ENCODE results near the gene APOO.
"Not testable (repeated sequence)": the region's sequence is repeated elsewhere in the genome, so short reads cannot be mapped to it uniquely, and the experiment has no call there.

Gene APOO

DNA sequence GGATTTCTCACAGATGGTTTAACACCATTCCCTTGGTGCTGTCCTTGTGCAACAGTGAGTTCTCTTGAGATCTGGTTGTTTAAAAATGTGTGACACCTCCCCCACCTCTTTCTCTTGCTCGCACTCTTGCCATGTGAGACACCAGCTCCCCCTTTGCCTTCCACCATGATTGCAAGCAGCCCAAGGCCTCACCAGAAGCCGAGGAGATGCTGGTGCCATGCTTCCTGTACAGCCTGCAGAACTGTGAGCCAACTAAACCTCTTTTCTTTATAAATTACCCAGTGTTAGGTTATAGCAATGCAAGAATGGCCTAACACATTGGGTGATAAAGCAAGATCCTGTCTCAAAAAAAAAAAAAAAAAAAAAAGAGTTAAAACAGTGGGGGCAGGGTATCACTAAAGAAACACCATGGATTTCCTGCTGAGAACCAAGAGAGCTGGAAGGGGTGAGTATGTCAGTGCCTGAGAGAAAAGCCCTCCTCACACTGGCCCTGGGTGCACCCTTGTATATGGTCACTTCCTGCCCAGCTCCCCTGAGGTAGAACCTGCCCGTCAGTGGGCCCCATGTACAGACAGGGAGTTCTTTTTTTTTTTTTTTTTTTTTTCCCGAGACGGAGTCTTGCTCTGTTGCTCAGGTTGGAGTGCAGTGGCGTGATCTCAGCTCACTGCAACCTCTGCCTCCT, 46.4 kb downstream of the APOO start:
- no peaks in the 10 kb centered on the region for H3K4me1 ChIP-seq (ENCODE audit: control insufficient read depth, insufficient read depth, low read length, unreplicated experiment)
- no peak overlapping the region for H3K27ac ChIP-seq (ENCODE audit: low read depth, low read length)
- no peak overlapping the region for H3K4me3 ChIP-seq (ENCODE audit: low read depth, low read length)
- H3K27me3 ChIP-seq (ENCODE audit: insufficient read depth, low read length), result no peaks in the 10 kb centered on the region
- no peaks in the 10 kb centered on the region for H3K79me2 ChIP-seq (ENCODE audit: control insufficient read depth, insufficient read depth, low read length, unreplicated experiment)
- H3K36me3 ChIP-seq (ENCODE audit: insufficient read depth, low read length), result peaks cover 4% of the 10 kb centered on the region; the same call in 1 of the 2 replicates
- H2AFZ ChIP-seq (ENCODE audit: low read length, unreplicated experiment), result no peak overlapping the region

DNA sequence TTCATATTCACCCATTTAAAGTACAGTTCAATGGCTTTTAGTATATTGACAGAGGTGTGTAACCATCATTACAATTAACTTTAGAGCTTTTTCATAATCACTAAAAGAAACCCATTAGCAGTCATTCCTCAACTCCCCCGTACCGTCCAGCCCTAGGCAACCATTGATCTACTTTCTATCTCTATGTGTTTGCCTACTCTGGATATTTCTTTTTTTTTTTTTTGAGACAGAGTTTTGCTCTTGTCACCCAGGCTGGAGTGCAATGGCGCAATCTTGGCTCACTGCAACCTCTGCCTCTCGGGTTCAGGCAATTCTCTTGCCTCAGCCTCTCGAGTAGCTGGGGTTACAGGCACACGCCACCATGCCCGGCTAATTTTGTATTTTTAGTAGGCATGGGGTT, 48.5 kb downstream of the APOO start:
- not testable (repeated sequence) for H3K4me3 ChIP-seq (ENCODE audit: low read depth, low read length); H3K4me1 ChIP-seq (ENCODE audit: control insufficient read depth, insufficient read depth, low read length, unreplicated experiment); H3K27ac ChIP-seq (ENCODE audit: low read depth, low read length); H2AFZ ChIP-seq (ENCODE audit: low read length, unreplicated experiment); H3K79me2 ChIP-seq (ENCODE audit: control insufficient read depth, insufficient read depth, low read length, unreplicated experiment); H3K27me3 ChIP-seq (ENCODE audit: insufficient read depth, low read length); H3K36me3 ChIP-seq (ENCODE audit: insufficient read depth, low read length)

DNA sequence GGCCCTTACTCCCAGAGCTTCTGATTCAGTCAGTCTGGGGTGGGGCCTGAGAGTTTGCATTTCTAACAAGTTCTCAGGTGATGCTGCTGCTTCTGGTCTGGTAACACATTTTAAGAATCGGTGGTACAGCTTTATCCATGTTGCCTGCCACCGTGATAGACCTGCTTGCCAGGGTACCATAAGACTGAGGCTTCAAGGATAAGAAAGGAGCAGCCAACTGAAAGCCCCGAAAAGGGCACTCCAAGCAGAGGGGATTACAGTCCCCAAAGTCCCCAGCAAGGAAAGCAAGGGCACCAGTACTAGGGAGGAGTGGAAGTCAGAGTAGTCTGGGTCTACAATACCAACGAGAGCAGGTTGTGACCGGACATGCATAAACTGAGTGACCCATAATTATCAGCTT, 49.8 kb downstream of the APOO start:
- H3K27ac ChIP-seq (ENCODE audit: low read depth, low read length), result no peak overlapping the region
- H3K79me2 ChIP-seq (ENCODE audit: control insufficient read depth, insufficient read depth, low read length, unreplicated experiment), result no peaks in the 10 kb centered on the region
- no peak overlapping the region for H3K4me3 ChIP-seq (ENCODE audit: low read depth, low read length)
- no peak overlapping the region for H2AFZ ChIP-seq (ENCODE audit: low read length, unreplicated experiment)
- no peaks in the 10 kb centered on the region; the same call in 1 of the 2 replicates for H3K36me3 ChIP-seq (ENCODE audit: insufficient read depth, low read length)
- no peaks in the 10 kb centered on the region for H3K4me1 ChIP-seq (ENCODE audit: control insufficient read depth, insufficient read depth, low read length, unreplicated experiment)
- no peaks in the 10 kb centered on the region for H3K27me3 ChIP-seq (ENCODE audit: insufficient read depth, low read length)

DNA sequence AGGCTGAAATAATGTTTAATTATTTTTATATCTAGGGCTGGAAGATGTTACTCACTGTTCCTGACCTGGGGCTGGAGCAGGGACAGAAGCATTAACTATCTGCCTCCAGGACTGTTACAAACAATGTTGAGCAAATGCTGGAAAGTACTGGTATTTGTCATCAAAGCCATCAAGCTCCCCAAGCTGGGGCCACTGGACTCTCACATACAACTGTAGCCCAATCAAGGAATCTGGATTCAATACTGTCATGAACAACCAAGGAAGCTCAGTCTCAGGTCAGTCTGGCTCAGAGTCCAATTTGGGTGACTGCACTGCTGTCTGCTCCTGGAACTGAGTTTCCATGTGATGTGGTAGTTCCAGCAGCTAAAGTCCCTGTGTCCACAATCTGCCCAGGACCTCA, 50.4 kb downstream of the APOO start:
- Histone ChIP-seq H3K4me1 (ENCODE audit: control insufficient read depth, insufficient read depth, low read length, unreplicated experiment) (no peaks in the 10 kb centered on the region), H3K27ac (ENCODE audit: low read depth, low read length) (no peak overlapping the region), H2AFZ (ENCODE audit: low read length, unreplicated experiment) (no peak overlapping the region), H3K36me3 (ENCODE audit: insufficient read depth, low read length) (no peaks in the 10 kb centered on the region; the same call in 1 of the 2 replicates), H3K27me3 (ENCODE audit: insufficient read depth, low read length) (no peaks in the 10 kb centered on the region), H3K79me2 (ENCODE audit: control insufficient read depth, insufficient read depth, low read length, unreplicated experiment) (no peaks in the 10 kb centered on the region), H3K4me3 (ENCODE audit: low read depth, low read length) (no peak overlapping the region)

DNA sequence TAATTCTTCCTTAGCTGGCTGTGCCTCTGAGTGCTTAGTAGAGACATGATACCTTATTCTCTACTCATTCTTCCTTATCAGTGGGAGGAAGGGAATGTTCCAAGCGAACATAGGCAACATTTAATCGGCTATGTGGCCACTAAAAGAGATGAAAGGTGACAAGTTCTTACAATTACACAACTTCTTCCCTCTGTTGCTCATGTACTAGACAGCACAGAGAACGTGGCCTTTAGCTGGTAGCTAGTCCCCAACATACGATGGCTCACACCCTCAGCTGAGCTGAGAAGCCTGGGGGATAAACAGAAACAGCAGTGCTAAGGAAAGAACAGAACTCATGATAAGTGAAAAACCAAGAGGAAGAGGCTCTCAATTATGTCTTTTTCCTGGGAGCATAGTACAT, 52.2 kb downstream of the APOO start:
- Histone ChIP-seq H3K79me2 (ENCODE audit: control insufficient read depth, insufficient read depth, low read length, unreplicated experiment) (no peaks in the 10 kb centered on the region), H3K27me3 (ENCODE audit: insufficient read depth, low read length) (no peaks in the 10 kb centered on the region), H3K36me3 (ENCODE audit: insufficient read depth, low read length) (no peaks in the 10 kb centered on the region; the same call in 1 of the 2 replicates), H3K4me1 (ENCODE audit: control insufficient read depth, insufficient read depth, low read length, unreplicated experiment) (no peaks in the 10 kb centered on the region), H2AFZ (ENCODE audit: low read length, unreplicated experiment) (no peak overlapping the region), H3K4me3 (ENCODE audit: low read depth, low read length) (no peak overlapping the region), H3K27ac (ENCODE audit: low read depth, low read length) (no peak overlapping the region)

DNA sequence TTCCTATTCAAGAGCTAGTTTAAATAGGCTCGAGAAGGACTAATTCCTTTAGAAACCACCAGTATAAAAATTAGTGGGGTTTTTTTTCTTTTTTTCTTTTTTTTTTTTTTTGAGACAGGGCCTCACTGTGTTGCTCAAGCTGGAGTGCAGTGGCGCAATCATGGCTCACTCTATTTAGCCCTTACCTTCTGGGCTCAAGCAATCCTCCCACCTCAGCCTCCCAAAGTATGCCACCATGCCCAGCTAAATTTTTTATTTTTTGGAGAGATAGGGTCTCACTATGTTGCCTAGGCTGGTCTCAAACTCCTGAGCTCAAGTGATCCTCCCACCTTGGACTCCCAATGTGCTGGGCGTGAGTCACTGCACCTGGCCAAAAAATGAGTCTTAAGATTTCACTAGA, 52.8 kb downstream of the APOO start:
- no peaks in the 10 kb centered on the region for H3K79me2 ChIP-seq (ENCODE audit: control insufficient read depth, insufficient read depth, low read length, unreplicated experiment)
- no peaks in the 10 kb centered on the region for H3K4me1 ChIP-seq (ENCODE audit: control insufficient read depth, insufficient read depth, low read length, unreplicated experiment)
- H3K4me3 ChIP-seq (ENCODE audit: low read depth, low read length), result no peak overlapping the region
- no peak overlapping the region for H2AFZ ChIP-seq (ENCODE audit: low read length, unreplicated experiment)
- no peaks in the 10 kb centered on the region for H3K27me3 ChIP-seq (ENCODE audit: insufficient read depth, low read length)
- peaks cover under 1% of the 10 kb centered on the region; the same call in 1 of the 2 replicates for H3K36me3 ChIP-seq (ENCODE audit: insufficient read depth, low read length)
- no peak overlapping the region for H3K27ac ChIP-seq (ENCODE audit: low read depth, low read length)

DNA sequence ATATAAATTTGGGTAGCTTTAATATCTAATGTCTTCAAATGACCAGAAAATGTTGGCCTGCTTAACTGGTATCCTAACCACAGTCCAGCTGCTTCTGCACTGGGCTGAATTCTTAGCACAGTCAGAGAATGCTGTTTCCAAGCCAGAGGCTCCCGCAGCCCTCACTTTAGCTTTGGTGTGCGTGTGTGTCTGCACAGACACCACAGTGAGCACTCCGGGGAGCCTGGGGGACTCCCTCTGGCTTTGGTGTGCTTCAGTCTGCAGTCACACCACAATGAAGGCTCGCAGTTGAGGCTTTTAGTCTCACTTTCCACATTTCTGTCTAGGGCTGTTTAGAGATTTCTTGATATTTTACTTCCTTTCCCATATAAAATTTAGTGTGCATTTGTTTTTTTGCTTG, 53.6 kb downstream of the APOO start:
- H3K27me3 ChIP-seq (ENCODE audit: insufficient read depth, low read length), result no peaks in the 10 kb centered on the region
- no peaks in the 10 kb centered on the region for H3K4me1 ChIP-seq (ENCODE audit: control insufficient read depth, insufficient read depth, low read length, unreplicated experiment)
- no peak overlapping the region for H3K4me3 ChIP-seq (ENCODE audit: low read depth, low read length)
- H3K36me3 ChIP-seq (ENCODE audit: insufficient read depth, low read length), result peaks cover 3% of the 10 kb centered on the region; the same call in 1 of the 2 replicates
- no peak overlapping the region for H3K27ac ChIP-seq (ENCODE audit: low read depth, low read length)
- no peaks in the 10 kb centered on the region for H3K79me2 ChIP-seq (ENCODE audit: control insufficient read depth, insufficient read depth, low read length, unreplicated experiment)
- H2AFZ ChIP-seq (ENCODE audit: low read length, unreplicated experiment), result no peak overlapping the region

DNA sequence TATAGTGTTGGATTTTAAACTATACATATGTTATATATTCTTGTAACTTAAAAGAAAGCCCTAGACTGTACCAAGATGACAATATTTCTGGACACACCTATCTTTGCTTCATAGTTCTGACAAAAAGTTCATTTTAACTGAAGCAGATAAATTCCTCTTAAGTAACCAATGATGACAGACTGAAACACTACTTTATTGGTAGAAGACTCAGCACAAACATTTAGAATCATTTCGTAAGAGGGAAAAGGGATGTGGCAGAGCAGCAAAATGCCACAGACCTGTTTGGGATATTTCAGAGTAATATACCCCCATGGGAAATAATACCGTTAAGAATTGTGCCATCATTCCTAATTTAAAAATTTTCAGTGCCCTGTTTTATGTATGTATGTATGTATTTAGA, 56.2 kb downstream of the APOO start:
- Histone ChIP-seq H2AFZ (ENCODE audit: low read length, unreplicated experiment) (no peak overlapping the region), H3K27ac (ENCODE audit: low read depth, low read length) (no peak overlapping the region), H3K27me3 (ENCODE audit: insufficient read depth, low read length) (no peaks in the 10 kb centered on the region), H3K36me3 (ENCODE audit: insufficient read depth, low read length) (0 out of 2 replicates have a peak, but pooled peaks cover 3% of the 10 kb centered on the region), H3K79me2 (ENCODE audit: control insufficient read depth, insufficient read depth, low read length, unreplicated experiment) (no peaks in the 10 kb centered on the region), H3K4me1 (ENCODE audit: control insufficient read depth, insufficient read depth, low read length, unreplicated experiment) (no peaks in the 10 kb centered on the region), H3K4me3 (ENCODE audit: low read depth, low read length) (no peak overlapping the region)

DNA sequence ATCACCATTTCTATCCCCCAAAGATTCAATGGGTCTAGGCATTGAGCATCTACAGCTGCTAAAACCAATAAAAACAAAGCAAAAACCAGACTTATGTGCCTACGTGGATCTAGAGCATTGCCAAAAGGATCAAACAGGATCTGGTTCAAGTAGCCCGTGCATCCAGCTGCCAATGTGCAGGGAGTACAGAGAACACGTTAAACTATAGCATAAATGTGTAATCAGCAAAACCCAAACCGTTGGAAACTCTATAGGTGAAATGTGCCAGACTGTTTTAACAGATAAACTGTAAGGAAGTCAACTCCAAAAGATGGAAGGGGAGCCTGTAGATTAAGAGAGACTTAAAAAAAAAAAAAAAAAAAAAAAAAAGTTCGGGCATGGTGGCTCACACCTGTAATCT, 58.5 kb downstream of the APOO start:
- H3K4me1 ChIP-seq (ENCODE audit: control insufficient read depth, insufficient read depth, low read length, unreplicated experiment), result no peaks in the 10 kb centered on the region
- H2AFZ ChIP-seq (ENCODE audit: low read length, unreplicated experiment), result no peak overlapping the region
- H3K27ac ChIP-seq (ENCODE audit: low read depth, low read length), result no peak overlapping the region
- H3K4me3 ChIP-seq (ENCODE audit: low read depth, low read length), result no peak overlapping the region
- no peaks in the 10 kb centered on the region for H3K27me3 ChIP-seq (ENCODE audit: insufficient read depth, low read length)
- H3K36me3 ChIP-seq (ENCODE audit: insufficient read depth, low read length), result 0 out of 2 replicates have a peak, but pooled peaks cover 3% of the 10 kb centered on the region
- no peaks in the 10 kb centered on the region for H3K79me2 ChIP-seq (ENCODE audit: control insufficient read depth, insufficient read depth, low read length, unreplicated experiment)

DNA sequence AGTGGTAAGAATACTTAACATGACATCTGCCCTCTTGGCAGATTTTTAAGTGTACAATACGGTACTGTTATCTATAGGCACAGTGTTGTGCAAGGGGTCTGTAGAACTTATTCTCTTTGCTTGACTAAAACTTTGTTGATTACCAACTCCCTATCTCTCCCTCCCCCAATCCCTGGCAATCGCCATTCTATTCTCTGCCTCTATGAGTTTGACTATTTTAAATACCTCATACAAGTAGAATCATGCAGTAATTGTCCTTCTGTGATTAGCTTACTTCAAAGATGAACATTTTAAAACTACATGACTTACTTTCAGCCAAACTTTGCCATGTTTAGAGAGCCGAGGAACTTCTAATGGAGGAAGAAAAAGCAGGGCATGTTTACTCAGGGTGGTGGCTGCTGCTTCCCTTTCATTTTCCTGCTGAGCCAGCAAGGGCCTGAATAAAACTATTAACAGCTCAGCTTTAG, 62.4 kb downstream of the APOO start:
- no peak overlapping the region for H3K4me3 ChIP-seq (ENCODE audit: low read depth, low read length)
- H3K36me3 ChIP-seq (ENCODE audit: insufficient read depth, low read length), result 0 out of 2 replicates have a peak, but pooled peaks cover 3% of the 10 kb centered on the region
- H3K27ac ChIP-seq (ENCODE audit: low read depth, low read length), result no peak overlapping the region
- H2AFZ ChIP-seq (ENCODE audit: low read length, unreplicated experiment), result no peak overlapping the region
- H3K27me3 ChIP-seq (ENCODE audit: insufficient read depth, low read length), result no peaks in the 10 kb centered on the region
- H3K79me2 ChIP-seq (ENCODE audit: control insufficient read depth, insufficient read depth, low read length, unreplicated experiment), result no peaks in the 10 kb centered on the region
- no peaks in the 10 kb centered on the region for H3K4me1 ChIP-seq (ENCODE audit: control insufficient read depth, insufficient read depth, low read length, unreplicated experiment)

DNA sequence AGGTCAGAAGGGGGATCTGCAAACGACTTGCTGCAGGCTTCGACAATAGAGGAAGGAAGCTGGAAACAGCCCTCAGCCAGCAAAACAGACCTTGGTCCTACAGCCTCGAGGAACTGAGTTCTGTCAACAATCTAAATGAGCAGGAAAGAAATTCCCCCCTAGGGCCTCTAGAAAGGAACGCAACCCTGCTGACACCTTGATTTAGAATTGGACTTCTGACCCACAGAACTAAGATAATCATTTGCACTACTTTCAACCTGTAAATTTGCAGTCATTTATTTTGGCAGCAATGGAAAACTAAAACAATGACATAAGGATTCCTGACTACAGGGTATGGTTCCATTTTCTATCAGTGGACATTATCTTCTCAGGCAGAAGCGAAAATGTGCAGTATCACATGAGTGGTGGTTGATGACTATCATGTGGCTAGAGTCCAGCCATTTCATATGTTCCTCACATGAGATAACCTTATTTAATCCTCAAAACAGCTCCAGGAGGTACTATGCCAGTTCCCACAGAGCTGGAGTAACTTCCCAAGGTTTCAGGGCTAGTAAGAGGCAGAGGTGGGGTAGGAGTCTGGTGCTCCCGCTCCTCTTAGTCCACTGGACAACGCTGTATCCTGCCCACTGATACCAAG, 63.1 kb downstream of the APOO start:
- H3K27ac ChIP-seq (ENCODE audit: low read depth, low read length), result no peak overlapping the region
- H3K36me3 ChIP-seq (ENCODE audit: insufficient read depth, low read length), result no peaks in the 10 kb centered on the region
- no peaks in the 10 kb centered on the region for H3K79me2 ChIP-seq (ENCODE audit: control insufficient read depth, insufficient read depth, low read length, unreplicated experiment)
- H3K4me1 ChIP-seq (ENCODE audit: control insufficient read depth, insufficient read depth, low read length, unreplicated experiment), result no peaks in the 10 kb centered on the region
- no peak overlapping the region for H3K4me3 ChIP-seq (ENCODE audit: low read depth, low read length)
- H2AFZ ChIP-seq (ENCODE audit: low read length, unreplicated experiment), result no peak overlapping the region
- H3K27me3 ChIP-seq (ENCODE audit: insufficient read depth, low read length), result no peaks in the 10 kb centered on the region

Measured in ACC112 (cell line).